Gastrocnemius medialis (tissue), 4 donors: ENCODE results near the gene CAVIN2. TPM values are rescaled to one million over a fixed set of nuclear protein-coding genes. Genes with fewer than 3 reads are reported as not detected.

Experiments
- ATAC-seq, 2 donors: fragments of 150-250 bp; one replicate each; pipeline ENCODE4 v1.9.1; 2016
- DNase-seq, 2 donors: peaks; one replicate each; pipeline ENCODE4 v3.0.0-alpha.2; 2019
- H3K27ac ChIP-seq, 4 donors: fragments of 200-600 bp; sonication (generic); 1 replicate in 1 of 4; 2 replicates in 3 of 4; pipeline ENCODE4 v1.5.1; 2016 to 2018; ENCODE audit warnings: mild to moderate bottlenecking in 2 of 4, moderate library complexity in 1 of 4
- H3K27me3 ChIP-seq, 3 donors: fragments of 200-600 bp; sonication (generic) in 2 of 3; 1 replicate in 1 of 3; 2 replicates in 2 of 3; pipeline versions ENCODE4 v1.5.1 to v1.6.0; 2016 to 2019; ENCODE audit warnings: mild to moderate bottlenecking in 1 of 3, moderate library complexity in 1 of 3
- H3K36me3 ChIP-seq, 2 donors: fragments of 200-600 bp; sonication (generic) in 1 of 2; one replicate each; pipeline ENCODE4 v1.5.1; 2017 to 2018
- H3K4me1 ChIP-seq, 2 donors: fragments of 200-600 bp; sonication (generic) in 1 of 2; one replicate each; pipeline ENCODE4 v1.5.1; 2016 to 2017; ENCODE audit warnings: mild to moderate bottlenecking in 2 of 2
- H3K4me3 ChIP-seq, 4 donors: fragments of 200-600 bp; sonication (generic) in 3 of 4; 1 replicate in 1 of 4; 2 replicates in 3 of 4; pipeline ENCODE4 v1.5.1; 2016 to 2019; ENCODE audit warnings: mild to moderate bottlenecking in 2 of 4
- H3K9me3 ChIP-seq, 3 donors: fragments of 200-600 bp; sonication (generic) in 2 of 3; 1 replicate in 1 of 3; 2 replicates in 2 of 3; pipeline ENCODE4 v1.5.1; 2016 to 2019
- CTCF ChIP-seq, 5 experiments: fragments of 450-650 bp in 3 of 5; fragments of 200-600 bp in 2 of 5; sonication (generic) in 2 of 5; IDR thresholded peaks in 4 of 5; conservative IDR thresholded peaks in 1 of 5; 1 replicate in 4 of 5; 2 replicates in 1 of 5; pipeline ENCODE4 v1.5.1; 2016 to 2019; ENCODE audit warnings: antibody characterized with exemption in 5 of 5, mild to moderate bottlenecking in 3 of 5, moderate library complexity in 3 of 5
- POLR2A ChIP-seq, 2 donors: fragments of 450-650 bp; IDR thresholded peaks; one replicate each; pipeline ENCODE4 v1.6.1; 2017; ENCODE audit warnings: antibody characterized with exemption in 2 of 2, mild to moderate bottlenecking in 2 of 2, moderate library complexity in 2 of 2
- in situ Hi-C, 4 donors: fragments of 200-750 bp; cut with MboI; loops; one replicate each; pipeline versions ENCODE4 v1.15.0 to v1.8.0; 2017; ENCODE audit warnings: low sequenced_read_pairs in 4 of 4
- intact Hi-C: fragments of 100-400 bp; cut with DNase I; formaldehyde crosslinking; loops from one replicate; pipeline ENCODE4 v1.15.1; 2023; ENCODE audit warnings: low total_unique reads
- total RNA-seq, 4 donors: library from RNA; depleted of rRNA; stranded (reverse); fragments of >200 nt; gene quantifications; one replicate each; pipeline versions ENCODE4 v1.1.0 to v1.2.3, GENCODE V29; 2016

CAVIN2 gene
- total RNA-seq: 10 to 100 TPM; 15.1 to 35.4 (median 31.1) TPM

GRCh38 chr2:191846515-191847476 is at the start of gene CAVIN2:
Gene CAVIN2 (minus strand): TSS chr2:191847088. CDS start chr2:191846925, 163 bp downstream.
- peak within 1 kb of the TSS; percentile 74 to 80 (median 79) for H3K27ac ChIP-seq
- peak; percentile 43 to 72 for TF ChIP-seq POLR2A (IDR thresholded peaks at IDR 0.05)
- peak in 2 of 5 experiments; percentile 6 to 8 for TF ChIP-seq CTCF (IDR thresholded peaks at IDR 0.05 in 4 of 5, conservative IDR thresholded peaks at IDR 0.05 in 1 of 5)
- H3K36me3 ChIP-seq: no peaks in the 10 kb centered on the region
- intact Hi-C loops: no loop called here
- no peaks in the 10 kb centered on the region for H3K27me3 ChIP-seq
- DNase-seq (peak; percentile 20 to 41), ATAC-seq (peak; percentile 79 to 81)
- in situ Hi-C loops: no loop called here
- H3K4me1 ChIP-seq: peaks cover 4 to 8% of the 10 kb centered on the region in 2 donors
- H3K4me3 ChIP-seq: peak within 1 kb of the TSS; percentile 47 to 61 (median 53)
- no peaks in the 10 kb centered on the region for H3K9me3 ChIP-seq

- Histone ChIP-seq H3K27ac (no peak overlapping the region), H3K27me3 (no peaks in the 10 kb centered on the region), H3K36me3 (no peaks in the 10 kb centered on the region), H3K4me3 (no peak overlapping the region), H3K4me1 (no peaks in the 10 kb centered on the region), H3K9me3 (no peaks in the 10 kb centered on the region)
- in situ Hi-C loops (no loop called here), intact Hi-C loops (no loop called here)
- no peak for ATAC-seq
- TF ChIP-seq CTCF (IDR thresholded peaks at IDR 0.05 in 4 of 5, conservative IDR thresholded peaks at IDR 0.05 in 1 of 5): no peak
- no peak for TF ChIP-seq POLR2A (IDR thresholded peaks at IDR 0.05)
- no peak for DNase-seq
Measured at GRCh38 chr2:191895743-191896142, 48.9 kb upstream of the CAVIN2 start.

GRCh38 chr2:191895195-191895594 is 48.3 kb upstream of the CAVIN2 start:
- intact Hi-C loops (no loop called here), in situ Hi-C loops (no loop called here)
- ATAC-seq: no peak
- Histone ChIP-seq H3K4me1 (no peaks in the 10 kb centered on the region), H3K4me3 (no peak overlapping the region), H3K27ac (no peak overlapping the region), H3K27me3 (no peaks in the 10 kb centered on the region), H3K9me3 (no peaks in the 10 kb centered on the region), H3K36me3 (no peaks in the 10 kb centered on the region)
- DNase-seq: no peak
- TF ChIP-seq POLR2A (IDR thresholded peaks at IDR 0.05): no peak
- no peak for TF ChIP-seq CTCF (IDR thresholded peaks at IDR 0.05 in 4 of 5, conservative IDR thresholded peaks at IDR 0.05 in 1 of 5)

- Histone ChIP-seq H3K36me3 (no peaks in the 10 kb centered on the region), H3K4me1 (no peaks in the 10 kb centered on the region), H3K9me3 (no peaks in the 10 kb centered on the region), H3K4me3 (no peak overlapping the region), H3K27ac (no peak overlapping the region), H3K27me3 (no peaks in the 10 kb centered on the region)
- in situ Hi-C loops (no loop called here), intact Hi-C loops (no loop called here)
- DNase-seq: no peak
- TF ChIP-seq CTCF (IDR thresholded peaks at IDR 0.05 in 4 of 5, conservative IDR thresholded peaks at IDR 0.05 in 1 of 5) (no peak), POLR2A (IDR thresholded peaks at IDR 0.05) (no peak)
- no peak for ATAC-seq
Measured at GRCh38 chr2:191894681-191895147, 47.8 kb upstream of the CAVIN2 start.
